Mucosa of rectum (tissue), 2 donors: Measurements from ENCODE around the gene PSMD1.

Experiments used
- H3K27ac ChIP-seq, 2 donors: one replicate each; pipeline ENCODE4 v1.7.0; 2013; ENCODE audit warnings: inconsistent platforms in 2 of 2, low read depth in 2 of 2, low read length in 2 of 2
- H3K27me3 ChIP-seq, 2 donors: one replicate each; pipeline ENCODE4 v1.7.0; 2013; ENCODE audit warnings: low read length in 2 of 2; ENCODE audit not compliant: control insufficient read depth in 2 of 2, insufficient read depth in 2 of 2
- H3K36me3 ChIP-seq, 2 donors: one replicate each; pipeline ENCODE4 v1.7.0; 2013; ENCODE audit warnings: low read length in 2 of 2; ENCODE audit not compliant: control insufficient read depth in 2 of 2, insufficient read depth in 2 of 2
- H3K4me1 ChIP-seq, 2 donors: one replicate each; pipeline ENCODE4 v1.7.0; 2013; ENCODE audit warnings: low read length in 2 of 2, mild to moderate bottlenecking in 1 of 2; ENCODE audit not compliant: control insufficient read depth in 2 of 2, insufficient read depth in 2 of 2
- H3K4me3 ChIP-seq, 2 donors: one replicate each; pipeline ENCODE4 v1.7.0; 2013; ENCODE audit warnings: low read length in 2 of 2
- H3K9ac ChIP-seq, 2 donors: one replicate each; pipeline ENCODE4 v1.7.0; 2013; ENCODE audit warnings: low read length in 2 of 2, low read depth in 1 of 2, mild to moderate bottlenecking in 1 of 2
- H3K9me3 ChIP-seq, 2 donors: one replicate each; pipeline ENCODE4 v1.7.0; 2013; ENCODE audit warnings: low read length in 2 of 2; ENCODE audit not compliant: control insufficient read depth in 2 of 2
- donor health status: healthy.
- donor health status: Normal muscosa, but diverticular disease.

Gene PSMD1

DNA sequence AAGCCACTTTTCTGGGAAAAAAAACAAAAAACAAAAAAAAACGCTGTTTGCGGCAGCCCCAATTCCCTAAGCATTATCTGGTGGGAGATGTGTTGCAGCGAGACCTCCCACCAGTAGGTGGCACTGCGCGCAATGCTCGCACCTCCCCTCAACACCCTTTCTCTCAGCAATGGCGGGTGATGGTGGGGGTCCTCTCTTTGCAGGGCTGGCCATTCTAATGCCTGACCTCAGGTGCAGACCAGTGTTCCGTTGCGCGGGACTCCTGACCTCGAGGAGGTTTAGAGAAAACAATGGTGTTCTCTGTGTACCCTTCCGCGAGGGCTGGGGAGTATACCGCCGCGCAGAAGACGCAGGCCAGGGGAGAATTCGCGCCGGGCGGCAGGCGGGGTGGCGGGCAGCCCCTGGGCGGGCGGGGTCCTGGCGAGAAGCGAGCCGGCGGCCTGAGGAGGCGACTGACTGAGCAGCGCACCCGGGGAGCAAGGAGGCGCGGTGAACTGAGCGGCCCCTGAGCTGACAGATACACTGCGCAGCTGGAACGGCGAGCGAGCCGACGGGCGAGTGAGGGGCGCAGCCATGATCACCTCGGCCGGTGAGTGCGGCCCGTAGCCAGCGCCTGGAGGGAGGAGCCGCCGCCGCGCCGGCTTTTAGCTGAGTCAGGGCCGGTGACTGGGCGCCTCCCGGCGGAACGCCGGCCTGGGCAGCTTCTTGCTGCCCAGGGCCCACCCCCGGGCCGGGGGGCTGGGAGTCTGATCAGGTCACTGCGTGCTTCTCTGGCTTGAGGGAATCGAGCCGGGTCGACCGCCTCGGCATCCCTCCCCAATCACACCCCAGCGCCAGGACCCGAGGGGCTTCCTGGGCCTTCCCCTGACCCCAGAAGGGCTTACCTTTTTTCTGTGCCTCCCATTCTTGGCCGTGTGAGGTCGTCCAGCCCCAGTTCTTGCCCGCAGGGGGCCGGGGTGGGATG is at the start of gene PSMD1:
Gene PSMD1, plus strand, starts transcription at position 415 of the 964 bp plus-strand sequence. Its CDS starts 159 bp downstream, at position 574.
- peaks cover 23 to 26% of the 10 kb centered on the region in 2 donors for H3K4me1 ChIP-seq
- H3K4me3 ChIP-seq = peak within 1 kb of the TSS; percentile 87 to 88

DNA sequence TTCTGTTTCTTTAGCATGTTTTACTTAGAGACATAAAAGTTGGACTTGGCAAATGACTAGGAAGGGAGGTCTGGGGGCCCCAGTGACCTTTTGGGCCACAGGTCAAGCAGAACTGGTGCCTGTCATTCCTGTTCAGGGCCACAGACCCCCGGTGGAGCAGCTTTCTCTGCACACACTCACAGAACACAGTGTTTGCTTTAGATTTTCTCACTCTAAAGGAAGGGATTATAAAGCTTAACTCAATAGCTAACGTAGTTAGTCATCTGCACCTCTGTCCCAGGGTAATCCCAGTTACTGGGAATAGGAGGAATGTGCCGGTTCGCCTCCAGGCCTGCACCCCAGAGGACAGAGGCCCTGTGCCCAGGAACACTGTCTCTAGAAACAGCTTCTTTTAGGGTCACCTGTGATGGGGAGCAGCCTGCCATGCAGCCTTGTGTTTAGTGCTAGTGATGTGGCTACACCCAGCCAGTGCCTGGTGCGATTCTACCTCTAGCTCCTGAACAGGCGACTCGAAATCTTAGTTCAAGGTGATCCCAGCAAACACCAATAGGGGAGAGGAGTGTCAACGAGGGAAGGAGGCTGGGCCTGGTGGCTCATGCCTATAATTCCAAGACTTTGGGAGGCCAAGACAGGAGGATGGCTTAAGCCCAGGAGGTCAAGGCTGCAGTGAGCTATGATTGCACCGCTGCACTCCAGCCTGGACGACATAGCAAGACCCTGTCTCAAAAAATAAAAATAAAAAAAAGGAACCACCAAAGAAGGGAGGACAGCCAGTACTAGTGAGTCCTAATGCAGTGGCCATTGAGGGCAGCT is 49.2 kb upstream of the PSMD1 start:
- no peaks in the 10 kb centered on the region for H3K4me1 ChIP-seq
- H3K9ac ChIP-seq = no peak overlapping the region
- no peaks in the 10 kb centered on the region for H3K9me3 ChIP-seq
- no peak overlapping the region for H3K27ac ChIP-seq
- H3K4me3 ChIP-seq = no peak overlapping the region
- H3K36me3 ChIP-seq = no peaks in the 10 kb centered on the region
- peaks cover 1 to 5% of the 10 kb centered on the region in 2 donors for H3K27me3 ChIP-seq

More for the DNA sequence above, at the start of gene PSMD1:
- peak within 1 kb of the TSS; percentile 88 to 89 for H3K27ac ChIP-seq
- peaks cover 3 to 5% of the 10 kb centered on the region in 2 donors for H3K36me3 ChIP-seq
- no peaks in the 10 kb centered on the region for H3K9me3 ChIP-seq
- peak within 1 kb of the TSS; percentile 84 to 90 for H3K9ac ChIP-seq
- H3K27me3 ChIP-seq = no peaks in the 10 kb centered on the region

DNA sequence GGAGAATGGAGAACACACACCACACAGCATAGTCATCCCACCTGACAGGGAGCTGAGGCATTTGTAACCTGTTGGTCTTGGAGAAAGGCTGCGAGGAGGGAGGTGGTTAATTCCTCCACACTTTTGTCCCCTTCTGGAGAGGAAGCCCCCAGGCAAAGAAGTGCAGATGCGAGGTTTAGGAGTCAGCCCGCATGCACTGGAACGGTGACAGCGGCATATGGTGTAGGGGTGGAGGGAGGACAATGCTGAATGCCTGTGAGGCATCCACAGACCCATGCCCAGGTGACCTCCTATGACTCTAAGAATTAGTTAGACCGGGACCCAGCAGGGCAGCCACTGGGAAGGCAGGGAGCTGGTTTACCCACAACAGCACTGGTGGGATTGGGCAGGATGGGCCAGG is 48.5 kb upstream of the PSMD1 start:
- Histone ChIP-seq H3K36me3 (no peaks in the 10 kb centered on the region), H3K27me3 (peaks cover 0 to under 1% of the 10 kb centered on the region in 2 donors), H3K4me1 (no peaks in the 10 kb centered on the region), H3K9me3 (no peaks in the 10 kb centered on the region), H3K27ac (no peak overlapping the region), H3K4me3 (no peak overlapping the region), H3K9ac (no peak overlapping the region)

- H3K27me3 ChIP-seq = no peaks in the 10 kb centered on the region
- H3K27ac ChIP-seq = no peak overlapping the region
- H3K36me3 ChIP-seq = no peaks in the 10 kb centered on the region
- no peak overlapping the region for H3K9ac ChIP-seq
- no peaks in the 10 kb centered on the region for H3K9me3 ChIP-seq
- no peaks in the 10 kb centered on the region for H3K4me1 ChIP-seq
- H3K4me3 ChIP-seq = no peak overlapping the region
Measured at GRCh38 chr2:231009236-231009919, 47.3 kb upstream of the PSMD1 start.

- H3K4me3 ChIP-seq = no peak overlapping the region
- no peaks in the 10 kb centered on the region for H3K27me3 ChIP-seq
- no peak overlapping the region for H3K9ac ChIP-seq
- H3K27ac ChIP-seq = no peak overlapping the region
- no peaks in the 10 kb centered on the region for H3K4me1 ChIP-seq
- no peaks in the 10 kb centered on the region for H3K36me3 ChIP-seq
- no peaks in the 10 kb centered on the region for H3K9me3 ChIP-seq
Measured at GRCh38 chr2:231010201-231010730, 46.4 kb upstream of the PSMD1 start.

DNA sequence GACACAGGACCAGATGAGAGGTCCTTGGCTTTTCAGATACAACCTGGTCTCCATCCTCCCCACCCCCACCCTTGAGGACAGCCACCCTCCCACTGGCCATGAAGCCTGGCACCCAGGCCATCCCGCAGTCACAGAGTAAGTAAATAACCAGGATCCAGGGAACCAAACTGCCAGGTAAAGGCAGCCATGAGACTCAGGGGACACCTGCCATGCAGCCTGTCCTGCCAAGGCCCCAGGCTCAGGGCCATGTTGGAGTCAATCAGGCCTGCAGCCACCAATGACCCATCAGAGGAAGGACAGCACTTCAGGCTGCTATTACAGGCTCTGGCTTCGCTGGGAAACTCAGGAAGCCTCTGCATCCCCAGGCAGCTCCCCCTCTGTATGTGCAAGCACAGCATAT is 45.1 kb upstream of the PSMD1 start:
- Histone ChIP-seq H3K27me3 (no peaks in the 10 kb centered on the region), H3K27ac (no peak overlapping the region), H3K4me3 (no peak overlapping the region), H3K9ac (no peak overlapping the region), H3K9me3 (no peaks in the 10 kb centered on the region), H3K4me1 (no peaks in the 10 kb centered on the region), H3K36me3 (no peaks in the 10 kb centered on the region)

GRCh38 chr2:231012463-231012862 is 44.2 kb upstream of the PSMD1 start:
- Histone ChIP-seq H3K36me3 (no peaks in the 10 kb centered on the region), H3K9ac (no peak overlapping the region), H3K27ac (no peak overlapping the region), H3K4me1 (no peaks in the 10 kb centered on the region), H3K27me3 (no peaks in the 10 kb centered on the region), H3K9me3 (no peaks in the 10 kb centered on the region), H3K4me3 (no peak overlapping the region)

- H3K9me3 ChIP-seq = no peaks in the 10 kb centered on the region
- H3K27ac ChIP-seq = no peak overlapping the region
- no peak overlapping the region for H3K9ac ChIP-seq
- no peaks in the 10 kb centered on the region for H3K4me1 ChIP-seq
- no peak overlapping the region for H3K4me3 ChIP-seq
- H3K27me3 ChIP-seq = no peaks in the 10 kb centered on the region
- no peaks in the 10 kb centered on the region for H3K36me3 ChIP-seq
Measured at GRCh38 chr2:231013820-231014219, 42.8 kb upstream of the PSMD1 start.

- Histone ChIP-seq H3K4me1 (no peaks in the 10 kb centered on the region), H3K9me3 (no peaks in the 10 kb centered on the region), H3K27me3 (no peaks in the 10 kb centered on the region), H3K4me3 (no peak overlapping the region), H3K9ac (no peak overlapping the region), H3K36me3 (no peaks in the 10 kb centered on the region), H3K27ac (no peak overlapping the region)
Measured at GRCh38 chr2:231015478-231015877, 41.2 kb upstream of the PSMD1 start.
